HFF-Myc (cell line): ENCODE data around the gene SLC12A6.

ENCODE experiments used
- DNase-seq: peaks from one replicate; pipeline ENCODE4 v3.0.0-alpha.2; 2011; ENCODE audit warnings: low read depth; ENCODE audit errors: extremely low read depth
- H3K4me3 ChIP-seq: replicated peaks from 2 replicates; pipeline ENCODE4 v1.5.1; 2011; ENCODE audit warnings: low read depth, mild to moderate bottlenecking, control low read depth, low read length
- TF ChIP-seq, protein P1 (sequence below): IDR thresholded peaks from 2 replicates; pipeline ENCODE4 v1.5.1; 2012; ENCODE audit warnings: mild to moderate bottlenecking, low read depth, low read length, control low read depth; ENCODE audit errors: missing control alignments

The SLC12A6 gene

DNA sequence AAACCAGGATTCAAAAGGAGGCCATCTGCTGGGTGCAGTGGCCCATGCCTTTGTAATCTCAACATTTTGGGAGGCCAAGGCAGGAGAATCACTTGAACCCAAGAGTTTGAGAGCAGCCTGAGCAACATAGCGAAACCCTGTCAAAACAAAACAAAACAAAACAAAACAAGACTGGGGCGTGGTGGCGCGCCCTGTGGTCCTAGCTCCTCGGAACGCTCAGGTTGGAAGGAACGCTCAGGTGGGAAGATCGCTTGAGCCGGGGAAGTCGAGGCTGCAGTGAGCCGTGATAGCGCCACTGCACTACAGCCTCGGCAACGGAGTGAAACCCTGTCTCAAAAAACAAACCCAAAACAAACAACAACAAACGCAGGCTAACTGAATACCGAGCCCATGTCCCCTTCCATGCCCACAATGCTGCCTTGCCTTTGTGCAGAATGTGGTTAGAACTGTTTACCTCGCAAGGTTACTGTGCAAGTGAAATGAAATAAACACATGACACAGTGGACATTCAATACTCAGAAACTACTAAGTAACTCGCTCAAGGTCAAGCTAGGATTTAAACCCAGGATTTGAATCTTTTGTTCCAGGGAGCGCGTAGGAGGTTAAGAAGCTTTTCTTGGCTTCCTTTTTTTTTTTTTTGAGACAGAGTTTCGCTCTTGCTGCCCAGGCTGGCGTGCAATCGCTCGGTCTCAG lies 113.5 kb downstream of the SLC12A6 start:
- DNase-seq = no peak
- TF ChIP-seq, protein P1, sequence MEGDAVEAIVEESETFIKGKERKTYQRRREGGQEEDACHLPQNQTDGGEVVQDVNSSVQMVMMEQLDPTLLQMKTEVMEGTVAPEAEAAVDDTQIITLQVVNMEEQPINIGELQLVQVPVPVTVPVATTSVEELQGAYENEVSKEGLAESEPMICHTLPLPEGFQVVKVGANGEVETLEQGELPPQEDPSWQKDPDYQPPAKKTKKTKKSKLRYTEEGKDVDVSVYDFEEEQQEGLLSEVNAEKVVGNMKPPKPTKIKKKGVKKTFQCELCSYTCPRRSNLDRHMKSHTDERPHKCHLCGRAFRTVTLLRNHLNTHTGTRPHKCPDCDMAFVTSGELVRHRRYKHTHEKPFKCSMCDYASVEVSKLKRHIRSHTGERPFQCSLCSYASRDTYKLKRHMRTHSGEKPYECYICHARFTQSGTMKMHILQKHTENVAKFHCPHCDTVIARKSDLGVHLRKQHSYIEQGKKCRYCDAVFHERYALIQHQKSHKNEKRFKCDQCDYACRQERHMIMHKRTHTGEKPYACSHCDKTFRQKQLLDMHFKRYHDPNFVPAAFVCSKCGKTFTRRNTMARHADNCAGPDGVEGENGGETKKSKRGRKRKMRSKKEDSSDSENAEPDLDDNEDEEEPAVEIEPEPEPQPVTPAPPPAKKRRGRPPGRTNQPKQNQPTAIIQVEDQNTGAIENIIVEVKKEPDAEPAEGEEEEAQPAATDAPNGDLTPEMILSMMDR = no peak
- H3K4me3 ChIP-seq = peak overlapping the region; percentile 90

DNA sequence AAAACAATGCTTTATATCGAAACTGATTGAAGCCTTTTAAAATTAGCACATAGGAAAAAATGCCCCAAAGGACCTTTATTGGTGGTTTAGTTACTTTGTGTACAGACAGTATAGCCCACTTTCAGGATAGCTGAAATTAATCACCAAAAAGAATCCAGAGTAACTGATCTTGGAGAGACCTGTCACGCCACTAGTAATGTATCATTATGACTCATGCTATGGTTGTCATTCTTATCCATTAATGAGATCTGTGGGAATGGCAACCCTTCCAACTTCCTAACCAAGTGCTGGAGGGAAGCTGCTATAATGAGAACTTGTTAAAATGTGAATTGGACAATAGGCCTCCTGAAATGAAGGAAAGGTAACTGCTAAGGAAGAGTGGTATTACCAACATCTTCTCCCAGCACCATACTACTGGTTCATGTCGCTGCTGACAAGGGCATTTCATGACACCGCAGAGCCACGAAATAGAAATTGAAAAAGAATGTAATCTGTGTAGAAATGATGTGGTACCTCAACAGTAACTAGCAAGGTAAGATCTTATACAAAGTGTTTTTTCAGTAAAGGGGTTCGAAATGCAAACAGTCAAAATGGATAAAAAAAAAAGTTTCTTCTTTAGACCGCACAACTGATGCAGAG lies 119.9 kb downstream of the SLC12A6 start:
- no peak overlapping the region for H3K4me3 ChIP-seq
- DNase-seq = no peak
- TF ChIP-seq, protein P1 = no peak

- H3K4me3 ChIP-seq = no peak overlapping the region
- DNase-seq = no peak
- TF ChIP-seq, protein P1 = no peak
Observed at GRCh38 chr15:34216527-34217270, 120.9 kb downstream of the SLC12A6 start.

DNA sequence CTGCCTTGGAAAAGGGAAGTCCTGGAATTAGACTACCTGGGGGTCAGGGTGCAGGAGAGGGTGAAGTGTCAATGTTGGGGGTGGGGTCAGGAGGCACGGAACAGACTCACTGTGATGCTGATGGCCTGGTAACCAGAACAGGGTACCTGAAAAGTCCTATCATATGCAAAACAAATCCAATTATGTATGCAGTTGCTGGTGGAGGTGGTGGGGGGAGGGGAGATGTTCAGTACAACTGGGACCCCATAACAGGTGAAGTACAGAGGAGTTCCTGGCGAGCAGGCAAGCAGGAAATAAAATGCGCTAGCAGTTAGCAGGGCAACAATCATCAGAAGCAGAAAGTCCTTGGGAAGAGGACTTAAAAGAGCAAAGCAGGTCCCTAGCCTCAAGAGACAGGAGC lies 123.4 kb downstream of the SLC12A6 start:
- TF ChIP-seq, protein P1 = no peak
- no peak overlapping the region for H3K4me3 ChIP-seq
- no peak for DNase-seq

GRCh38 chr15:34213690-34214089 lies 123.9 kb downstream of the SLC12A6 start:
- no peak for DNase-seq
- no peak overlapping the region for H3K4me3 ChIP-seq
- TF ChIP-seq, protein P1 = no peak

- TF ChIP-seq, protein P1 = peak; percentile 91
- peak within 1 kb of the TSS; percentile 69 for H3K4me3 ChIP-seq
- DNase-seq = peak; percentile 75
Observed at GRCh38 chr15:34209421-34210282, 127.9 kb downstream of the SLC12A6 start, which contains the start of gene KATNBL1. TSS of gene KATNBL1 (minus strand) at chr15:34210096. CDS start at chr15:34163676, 46,420 bp downstream.
